Mucosa of stomach (tissue), 1 donor: Measurements from ENCODE around the gene NUFIP1.
"Not testable (repeated sequence)": the region's sequence is repeated elsewhere in the genome, so short reads cannot be mapped to it uniquely, and the experiment has no call there.

ENCODE experiments used
- H3K27me3 ChIP-seq: one replicate; pipeline ENCODE4 v1.7.0; 2013; ENCODE audit warnings: mild to moderate bottlenecking, low read length; ENCODE audit not compliant: control insufficient read depth, insufficient read depth
- H3K36me3 ChIP-seq: one replicate; pipeline ENCODE4 v1.7.0; 2013; ENCODE audit warnings: low read length; ENCODE audit not compliant: control insufficient read depth, insufficient read depth
- H3K4me1 ChIP-seq: one replicate; pipeline ENCODE4 v1.7.0; 2013; ENCODE audit warnings: mild to moderate bottlenecking, low read length; ENCODE audit not compliant: control insufficient read depth, insufficient read depth
- H3K4me3 ChIP-seq: one replicate; pipeline ENCODE4 v1.7.0; 2013; ENCODE audit warnings: low read length
- H3K9ac ChIP-seq: one replicate; pipeline ENCODE4 v1.7.0; 2013; ENCODE audit warnings: mild to moderate bottlenecking, low read length, moderate library complexity
- H3K9me3 ChIP-seq: one replicate; pipeline ENCODE4 v1.7.0; 2013; ENCODE audit warnings: mild to moderate bottlenecking, low read length, moderate library complexity; ENCODE audit not compliant: control insufficient read depth
- donor health status: Pancreatic carcinoma.

NUFIP1 gene

DNA sequence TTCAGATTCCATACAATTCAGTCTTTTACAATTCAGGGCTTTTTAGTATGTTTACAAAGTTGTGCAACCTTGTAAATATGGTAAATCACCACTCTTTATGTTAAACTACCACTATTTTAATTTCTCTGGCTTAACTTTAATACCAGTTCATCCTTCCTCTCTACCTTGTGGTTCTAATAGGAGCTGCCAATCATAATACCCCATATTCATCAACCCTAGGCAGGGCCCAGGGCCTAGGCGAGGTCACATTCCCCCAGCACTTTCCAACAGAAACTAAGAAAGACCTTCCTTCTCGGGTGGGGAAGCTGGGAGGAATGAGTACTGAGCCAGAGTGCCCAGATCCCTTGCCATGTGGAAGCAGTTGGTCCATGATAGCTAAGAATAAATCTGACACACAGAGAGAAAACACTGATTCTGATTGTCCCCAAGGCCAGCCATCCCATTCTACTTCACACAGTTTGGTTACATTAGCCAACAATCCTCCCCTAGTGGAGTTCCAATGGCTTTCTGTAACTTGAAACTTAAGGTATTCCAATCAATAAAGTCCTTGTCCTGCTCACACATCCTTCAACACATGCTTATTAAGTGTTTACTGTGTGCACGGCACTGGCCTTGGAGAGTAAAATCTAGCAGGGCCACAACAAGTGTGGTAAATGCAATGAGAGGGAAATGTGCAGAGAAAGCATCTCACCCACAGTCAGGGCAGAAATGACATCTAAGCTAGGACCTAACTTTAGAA lies 76.8 kb downstream of the NUFIP1 start:
- H3K9me3 ChIP-seq, result no peaks in the 10 kb centered on the region
- no peaks in the 10 kb centered on the region for H3K4me1 ChIP-seq
- H3K36me3 ChIP-seq, result no peaks in the 10 kb centered on the region
- H3K4me3 ChIP-seq, result no peak overlapping the region
- no peaks in the 10 kb centered on the region for H3K27me3 ChIP-seq
- no peak overlapping the region for H3K9ac ChIP-seq

GRCh38 chr13:44908712-44909111 lies 80.6 kb downstream of the NUFIP1 start:
- H3K4me1 ChIP-seq, result peaks cover 6% of the 10 kb centered on the region
- H3K9ac ChIP-seq, result no peak overlapping the region
- H3K4me3 ChIP-seq, result no peak overlapping the region
- no peaks in the 10 kb centered on the region for H3K9me3 ChIP-seq
- no peaks in the 10 kb centered on the region for H3K27me3 ChIP-seq
- no peaks in the 10 kb centered on the region for H3K36me3 ChIP-seq

DNA sequence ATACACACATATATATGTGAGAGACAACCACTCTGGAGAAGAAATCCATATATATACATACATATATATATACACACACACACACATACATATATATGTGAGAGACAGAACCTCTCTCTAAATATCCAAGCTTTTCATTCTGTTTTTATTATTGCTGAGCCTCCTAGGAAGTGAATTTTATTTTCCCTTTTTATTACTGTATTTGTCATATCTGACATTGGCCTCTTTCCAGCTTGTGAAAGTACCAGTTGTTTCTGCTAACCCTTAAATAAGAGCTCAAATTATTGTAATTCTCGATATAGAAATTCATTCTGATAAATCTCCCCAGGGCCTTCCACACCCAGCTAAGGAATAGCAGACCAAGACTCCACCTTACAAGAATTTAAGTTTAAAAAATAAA lies 81.0 kb downstream of the NUFIP1 start:
- Histone ChIP-seq H3K4me1 (peaks cover 6% of the 10 kb centered on the region), H3K9me3 (no peaks in the 10 kb centered on the region)

GRCh38 chr13:44906713-44907112 lies 82.6 kb downstream of the NUFIP1 start:
- Histone ChIP-seq H3K9me3 (no peaks in the 10 kb centered on the region), H3K4me3 (no peak overlapping the region), H3K27me3 (no peaks in the 10 kb centered on the region), H3K36me3 (no peaks in the 10 kb centered on the region), H3K9ac (no peak overlapping the region), H3K4me1 (peaks cover 6% of the 10 kb centered on the region)

More for the DNA sequence above, 81.0 kb downstream of the NUFIP1 start:
- Histone ChIP-seq H3K4me3 (no peak overlapping the region), H3K36me3 (no peaks in the 10 kb centered on the region), H3K27me3 (no peaks in the 10 kb centered on the region), H3K9ac (no peak overlapping the region)

DNA sequence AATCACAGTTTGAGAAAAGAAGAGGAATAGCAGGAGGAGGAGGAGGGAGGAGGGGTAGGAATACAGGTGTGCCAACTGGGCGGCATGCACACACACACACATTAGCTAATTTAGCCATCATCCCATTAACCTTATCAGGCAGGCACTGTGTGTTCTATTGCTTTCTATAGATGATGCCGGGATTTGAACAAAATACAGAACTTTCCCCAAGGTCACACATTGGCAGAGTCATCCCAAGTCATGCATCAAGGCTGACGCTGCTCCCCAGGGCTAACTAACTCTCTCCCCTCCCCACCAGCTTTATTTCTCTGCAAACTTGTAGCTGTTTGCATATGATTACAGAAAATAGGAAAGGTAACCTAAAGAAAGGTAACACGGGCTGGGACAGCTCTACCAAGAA lies 83.0 kb downstream of the NUFIP1 start:
- no peak overlapping the region for H3K4me3 ChIP-seq
- H3K9ac ChIP-seq, result no peak overlapping the region
- H3K9me3 ChIP-seq, result no peaks in the 10 kb centered on the region
- no peaks in the 10 kb centered on the region for H3K27me3 ChIP-seq
- no peaks in the 10 kb centered on the region for H3K36me3 ChIP-seq
- H3K4me1 ChIP-seq, result peaks cover 6% of the 10 kb centered on the region

- Histone ChIP-seq H3K9ac (no peak overlapping the region), H3K9me3 (no peaks in the 10 kb centered on the region), H3K27me3 (no peaks in the 10 kb centered on the region), H3K4me1 (peaks cover 6% of the 10 kb centered on the region), H3K36me3 (no peaks in the 10 kb centered on the region), H3K4me3 (no peak overlapping the region)
Observed at GRCh38 chr13:44905556-44905955, 83.7 kb downstream of the NUFIP1 start.

DNA sequence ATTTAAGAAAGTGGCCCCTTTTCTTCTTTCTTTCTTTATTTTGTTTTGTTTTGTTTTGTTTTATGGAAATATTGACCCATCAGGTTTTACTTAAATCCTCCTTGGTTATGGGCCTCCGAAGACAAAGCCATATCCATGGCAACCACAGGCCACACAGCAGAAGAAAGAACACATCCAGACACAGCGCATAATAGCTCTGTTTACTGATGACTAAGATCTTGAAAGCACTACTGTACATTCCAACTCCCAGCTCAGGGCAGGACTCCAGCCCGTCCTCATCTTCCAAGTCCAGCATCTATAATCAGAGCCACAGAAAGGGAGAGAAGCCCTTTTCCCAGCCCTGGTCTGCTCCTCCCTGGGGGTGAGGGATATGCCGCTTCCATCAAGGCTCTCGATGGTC lies 84.3 kb downstream of the NUFIP1 start:
- Histone ChIP-seq H3K27me3 (no peaks in the 10 kb centered on the region), H3K4me1 (peaks cover 6% of the 10 kb centered on the region), H3K4me3 (no peak overlapping the region), H3K9me3 (no peaks in the 10 kb centered on the region), H3K36me3 (no peaks in the 10 kb centered on the region), H3K9ac (no peak overlapping the region)

DNA sequence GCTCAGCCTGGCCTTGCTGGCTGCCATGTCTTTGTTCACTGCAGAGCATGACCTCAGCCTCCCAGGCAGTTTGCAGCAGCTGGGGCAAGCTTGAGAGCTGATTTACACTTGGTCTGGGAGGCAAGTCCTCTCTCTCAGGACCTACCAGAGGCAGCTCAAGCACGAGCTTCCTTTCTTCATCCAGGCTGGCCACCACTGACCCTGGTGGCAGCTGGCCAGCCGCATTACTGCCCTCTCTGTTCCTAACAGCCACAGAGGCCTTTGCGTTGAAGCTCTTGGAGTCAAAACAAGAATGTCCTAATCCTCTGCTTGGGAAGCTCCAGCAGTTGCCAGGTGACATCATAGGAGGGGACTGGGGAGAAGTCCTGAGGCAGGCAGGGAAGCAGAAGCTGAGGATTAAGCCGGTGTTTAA lies 85.7 kb downstream of the NUFIP1 start:
- no peaks in the 10 kb centered on the region for H3K36me3 ChIP-seq
- peaks cover 6% of the 10 kb centered on the region for H3K4me1 ChIP-seq
- no peak overlapping the region for H3K9ac ChIP-seq
- H3K4me3 ChIP-seq, result no peak overlapping the region
- no peaks in the 10 kb centered on the region for H3K9me3 ChIP-seq
- H3K27me3 ChIP-seq, result no peaks in the 10 kb centered on the region

GRCh38 chr13:44902738-44903137 lies 86.5 kb downstream of the NUFIP1 start:
- Histone ChIP-seq H3K9ac (no peak overlapping the region), H3K27me3 (no peaks in the 10 kb centered on the region), H3K4me1 (peaks cover 6% of the 10 kb centered on the region), H3K4me3 (no peak overlapping the region), H3K36me3 (no peaks in the 10 kb centered on the region), H3K9me3 (no peaks in the 10 kb centered on the region)

DNA sequence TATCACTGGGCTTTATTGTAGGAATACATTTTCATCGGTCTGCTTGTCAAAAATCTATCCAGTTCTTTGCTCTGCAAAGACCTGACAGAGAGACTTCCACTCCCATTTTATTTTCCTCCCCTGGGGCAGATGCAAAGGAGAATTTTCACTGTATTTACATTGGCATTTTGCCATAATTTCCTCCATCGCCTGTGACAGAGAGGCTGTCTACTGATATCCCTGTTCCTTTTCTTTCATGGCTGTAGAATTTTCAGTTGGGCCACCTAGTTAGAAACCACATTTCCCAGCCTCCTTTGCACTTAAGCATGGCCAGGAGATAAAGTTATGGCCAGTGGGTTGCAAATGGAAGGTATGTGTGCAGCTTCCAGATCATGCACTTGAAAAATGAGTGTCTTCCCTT lies 89.3 kb downstream of the NUFIP1 start:
- Histone ChIP-seq H3K4me1 (peaks cover 6% of the 10 kb centered on the region), H3K36me3 (no peaks in the 10 kb centered on the region), H3K9ac (no peak overlapping the region), H3K9me3 (no peaks in the 10 kb centered on the region), H3K4me3 (no peak overlapping the region), H3K27me3 (no peaks in the 10 kb centered on the region)

DNA sequence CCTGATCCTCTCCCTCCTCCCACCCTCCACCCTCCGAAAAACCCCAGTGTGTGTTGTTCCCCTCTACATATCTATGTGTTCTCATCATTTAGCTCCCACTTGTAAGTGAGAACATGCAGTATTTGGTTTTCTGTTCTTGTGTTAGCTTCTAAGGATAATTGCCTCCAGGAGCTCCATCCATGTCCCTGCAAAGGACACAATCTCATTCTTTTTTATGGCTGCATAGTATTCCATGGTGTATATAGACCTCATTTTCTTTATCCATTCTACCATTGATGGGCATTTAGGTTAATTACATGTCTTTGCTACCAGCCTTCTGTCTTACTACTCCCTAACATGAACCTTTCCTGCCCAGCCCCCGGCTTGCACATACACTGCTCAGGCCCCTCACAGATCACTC lies 91.0 kb downstream of the NUFIP1 start:
- H3K36me3 ChIP-seq, H3K9me3 ChIP-seq, H3K4me1 ChIP-seq, H3K27me3 ChIP-seq, H3K4me3 ChIP-seq, H3K9ac ChIP-seq: not testable (repeated sequence)

DNA sequence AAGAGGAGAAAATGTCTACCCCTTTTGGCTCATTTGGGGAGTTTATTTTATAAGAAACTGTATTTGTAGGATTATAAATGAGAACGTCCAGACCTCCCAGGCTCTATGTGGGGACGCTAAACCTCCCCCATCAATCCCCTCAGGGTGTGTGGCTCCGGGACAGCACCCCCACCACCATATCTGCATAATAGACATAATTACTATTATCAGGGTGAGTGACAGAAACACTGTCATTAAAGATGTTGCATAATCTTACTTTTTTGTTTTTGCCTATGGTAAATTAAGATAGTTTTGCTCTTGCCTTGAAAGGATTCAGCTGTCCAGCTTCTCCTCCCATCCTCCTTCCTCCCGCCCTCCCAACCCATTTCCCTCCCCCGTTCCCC lies 93.3 kb downstream of the NUFIP1 start:
- Histone ChIP-seq H3K9me3 (no peaks in the 10 kb centered on the region), H3K4me1 (peaks cover 17% of the 10 kb centered on the region), H3K27me3 (no peaks in the 10 kb centered on the region), H3K4me3 (no peak overlapping the region), H3K9ac (no peak overlapping the region), H3K36me3 (no peaks in the 10 kb centered on the region)
